ENCODE results near the gene RNF215.

GRCh38 chr22:30348404-30348803 lies 38.8 kb downstream of the RNF215 start:
- TF ChIP-seq CTCF (IDR thresholded peaks at IDR 0.05) (no peak), POLR2AphosphoS5 (IDR thresholded peaks at IDR 0.05) (no peak)

All from esophagus muscularis mucosa (tissue), 3 donors.